Measurements from ENCODE around the gene CCDC50.

Gene CCDC50

GRCh38 chr3:191362037-191362436, 32.8 kb downstream of the CCDC50 start:
- Histone ChIP-seq H3K36me3 (ENCODE audit: insufficient read depth, low read length) (peaks cover 82% of the 10 kb centered on the region), H3K4me1 (ENCODE audit: insufficient read depth, low read length) (peaks cover 6% of the 10 kb centered on the region), H3K27me3 (ENCODE audit: insufficient read depth, low read length) (no peaks in the 10 kb centered on the region), H3K4me3 (ENCODE audit: low read length) (no peak overlapping the region), H3K9me3 (ENCODE audit: low read length) (peaks cover 4% of the 10 kb centered on the region), H2AFZ (ENCODE audit: low read depth, low read length) (no peak overlapping the region)

- peaks cover 81% of the 10 kb centered on the region for H3K36me3 ChIP-seq (ENCODE audit: insufficient read depth, low read length)
These were observed 33.4 kb downstream of the CCDC50 start for GRCh38 chr3:191362524-191363090.

GRCh38 chr3:191363221-191363620, 34.0 kb downstream of the CCDC50 start:
- Histone ChIP-seq H2AFZ (ENCODE audit: low read depth, low read length) (no peak overlapping the region), H3K27me3 (ENCODE audit: insufficient read depth, low read length) (no peaks in the 10 kb centered on the region), H3K4me3 (ENCODE audit: low read length) (no peak overlapping the region), H3K36me3 (ENCODE audit: insufficient read depth, low read length) (peaks cover 78% of the 10 kb centered on the region), H3K4me1 (ENCODE audit: insufficient read depth, low read length) (peaks cover 6% of the 10 kb centered on the region), H3K9me3 (ENCODE audit: low read length) (peaks cover 4% of the 10 kb centered on the region)

More at GRCh38 chr3:191362524-191363090, 33.4 kb downstream of the CCDC50 start:
- Histone ChIP-seq H3K9me3 (ENCODE audit: low read length) (peaks cover 4% of the 10 kb centered on the region), H2AFZ (ENCODE audit: low read depth, low read length) (no peak overlapping the region), H3K4me1 (ENCODE audit: insufficient read depth, low read length) (peaks cover 6% of the 10 kb centered on the region), H3K27me3 (ENCODE audit: insufficient read depth, low read length) (no peaks in the 10 kb centered on the region), H3K4me3 (ENCODE audit: low read length) (no peak overlapping the region)

- H3K36me3 ChIP-seq (ENCODE audit: insufficient read depth, low read length) = peaks cover 72% of the 10 kb centered on the region
- H3K4me3 ChIP-seq (ENCODE audit: low read length) = no peak overlapping the region
- H3K4me1 ChIP-seq (ENCODE audit: insufficient read depth, low read length) = no peaks in the 10 kb centered on the region
- no peaks in the 10 kb centered on the region for H3K27me3 ChIP-seq (ENCODE audit: insufficient read depth, low read length)
- H3K9me3 ChIP-seq (ENCODE audit: low read length) = no peaks in the 10 kb centered on the region
- no peak overlapping the region for H2AFZ ChIP-seq (ENCODE audit: low read depth, low read length)
These were observed 37.5 kb downstream of the CCDC50 start for GRCh38 chr3:191366675-191367074.

- no peaks in the 10 kb centered on the region for H3K27me3 ChIP-seq (ENCODE audit: insufficient read depth, low read length)
- H3K4me1 ChIP-seq (ENCODE audit: insufficient read depth, low read length) = no peaks in the 10 kb centered on the region
- no peak overlapping the region for H2AFZ ChIP-seq (ENCODE audit: low read depth, low read length)
- peaks cover 68% of the 10 kb centered on the region for H3K36me3 ChIP-seq (ENCODE audit: insufficient read depth, low read length)
- H3K9me3 ChIP-seq (ENCODE audit: low read length) = no peaks in the 10 kb centered on the region
- H3K4me3 ChIP-seq (ENCODE audit: low read length) = no peak overlapping the region
These were observed 39.8 kb downstream of the CCDC50 start for GRCh38 chr3:191368755-191369615.

- H3K4me3 ChIP-seq (ENCODE audit: low read length) = no peak overlapping the region
- no peaks in the 10 kb centered on the region for H3K9me3 ChIP-seq (ENCODE audit: low read length)
- no peak overlapping the region for H2AFZ ChIP-seq (ENCODE audit: low read depth, low read length)
- H3K27me3 ChIP-seq (ENCODE audit: insufficient read depth, low read length) = no peaks in the 10 kb centered on the region
- no peaks in the 10 kb centered on the region for H3K4me1 ChIP-seq (ENCODE audit: insufficient read depth, low read length)
- H3K36me3 ChIP-seq (ENCODE audit: insufficient read depth, low read length) = peaks cover 66% of the 10 kb centered on the region
These were observed 40.4 kb downstream of the CCDC50 start for GRCh38 chr3:191369616-191370010.

GRCh38 chr3:191372122-191372521, 42.9 kb downstream of the CCDC50 start:
- H2AFZ ChIP-seq (ENCODE audit: low read depth, low read length) = no peak overlapping the region
- peaks cover 68% of the 10 kb centered on the region for H3K36me3 ChIP-seq (ENCODE audit: insufficient read depth, low read length)
- H3K4me1 ChIP-seq (ENCODE audit: insufficient read depth, low read length) = no peaks in the 10 kb centered on the region
- no peaks in the 10 kb centered on the region for H3K9me3 ChIP-seq (ENCODE audit: low read length)
- H3K4me3 ChIP-seq (ENCODE audit: low read length) = no peak overlapping the region
- H3K27me3 ChIP-seq (ENCODE audit: insufficient read depth, low read length) = no peaks in the 10 kb centered on the region

- Histone ChIP-seq H3K9me3 (ENCODE audit: low read length) (no peaks in the 10 kb centered on the region), H3K36me3 (ENCODE audit: insufficient read depth, low read length) (peaks cover 59% of the 10 kb centered on the region), H2AFZ (ENCODE audit: low read depth, low read length) (no peak overlapping the region), H3K27me3 (ENCODE audit: insufficient read depth, low read length) (no peaks in the 10 kb centered on the region), H3K4me3 (ENCODE audit: low read length) (no peak overlapping the region), H3K4me1 (ENCODE audit: insufficient read depth, low read length) (no peaks in the 10 kb centered on the region)
These were observed 44.1 kb downstream of the CCDC50 start for GRCh38 chr3:191373327-191373726.

- H3K9me3 ChIP-seq (ENCODE audit: low read length) = no peaks in the 10 kb centered on the region
- H3K4me1 ChIP-seq (ENCODE audit: insufficient read depth, low read length) = no peaks in the 10 kb centered on the region
- H3K27me3 ChIP-seq (ENCODE audit: insufficient read depth, low read length) = no peaks in the 10 kb centered on the region
- peaks cover 57% of the 10 kb centered on the region for H3K36me3 ChIP-seq (ENCODE audit: insufficient read depth, low read length)
- no peak overlapping the region for H3K4me3 ChIP-seq (ENCODE audit: low read length)
- H2AFZ ChIP-seq (ENCODE audit: low read depth, low read length) = no peak overlapping the region
These were observed 47.4 kb downstream of the CCDC50 start for GRCh38 chr3:191376516-191377141.

GRCh38 chr3:191378142-191378812, 49.1 kb downstream of the CCDC50 start:
- H3K36me3 ChIP-seq (ENCODE audit: insufficient read depth, low read length) = peaks cover 64% of the 10 kb centered on the region
- no peaks in the 10 kb centered on the region for H3K4me1 ChIP-seq (ENCODE audit: insufficient read depth, low read length)
- H2AFZ ChIP-seq (ENCODE audit: low read depth, low read length) = no peak overlapping the region
- H3K9me3 ChIP-seq (ENCODE audit: low read length) = no peaks in the 10 kb centered on the region
- H3K4me3 ChIP-seq (ENCODE audit: low read length) = no peak overlapping the region
- H3K27me3 ChIP-seq (ENCODE audit: insufficient read depth, low read length) = no peaks in the 10 kb centered on the region

GRCh38 chr3:191379446-191379845, 50.3 kb downstream of the CCDC50 start:
- Histone ChIP-seq H3K27me3 (ENCODE audit: insufficient read depth, low read length) (no peaks in the 10 kb centered on the region), H3K36me3 (ENCODE audit: insufficient read depth, low read length) (peaks cover 64% of the 10 kb centered on the region), H3K4me1 (ENCODE audit: insufficient read depth, low read length) (no peaks in the 10 kb centered on the region), H3K9me3 (ENCODE audit: low read length) (no peaks in the 10 kb centered on the region), H3K4me3 (ENCODE audit: low read length) (no peak overlapping the region), H2AFZ (ENCODE audit: low read depth, low read length) (no peak overlapping the region)

GRCh38 chr3:191380001-191380400, 50.8 kb downstream of the CCDC50 start:
- H3K4me3 ChIP-seq (ENCODE audit: low read length) = no peak overlapping the region
- no peaks in the 10 kb centered on the region for H3K27me3 ChIP-seq (ENCODE audit: insufficient read depth, low read length)
- peaks cover 65% of the 10 kb centered on the region for H3K36me3 ChIP-seq (ENCODE audit: insufficient read depth, low read length)
- H3K9me3 ChIP-seq (ENCODE audit: low read length) = no peaks in the 10 kb centered on the region
- no peaks in the 10 kb centered on the region for H3K4me1 ChIP-seq (ENCODE audit: insufficient read depth, low read length)
- no peak overlapping the region for H2AFZ ChIP-seq (ENCODE audit: low read depth, low read length)

GRCh38 chr3:191381303-191381702, 52.1 kb downstream of the CCDC50 start:
- no peaks in the 10 kb centered on the region for H3K27me3 ChIP-seq (ENCODE audit: insufficient read depth, low read length)
- H3K4me1 ChIP-seq (ENCODE audit: insufficient read depth, low read length) = no peaks in the 10 kb centered on the region
- H3K9me3 ChIP-seq (ENCODE audit: low read length) = no peaks in the 10 kb centered on the region
- no peak overlapping the region for H3K4me3 ChIP-seq (ENCODE audit: low read length)
- H2AFZ ChIP-seq (ENCODE audit: low read depth, low read length) = no peak overlapping the region
- H3K36me3 ChIP-seq (ENCODE audit: insufficient read depth, low read length) = peaks cover 55% of the 10 kb centered on the region
